Measurements from ENCODE around the gene SLC16A8.

Gene SLC16A8

DNA sequence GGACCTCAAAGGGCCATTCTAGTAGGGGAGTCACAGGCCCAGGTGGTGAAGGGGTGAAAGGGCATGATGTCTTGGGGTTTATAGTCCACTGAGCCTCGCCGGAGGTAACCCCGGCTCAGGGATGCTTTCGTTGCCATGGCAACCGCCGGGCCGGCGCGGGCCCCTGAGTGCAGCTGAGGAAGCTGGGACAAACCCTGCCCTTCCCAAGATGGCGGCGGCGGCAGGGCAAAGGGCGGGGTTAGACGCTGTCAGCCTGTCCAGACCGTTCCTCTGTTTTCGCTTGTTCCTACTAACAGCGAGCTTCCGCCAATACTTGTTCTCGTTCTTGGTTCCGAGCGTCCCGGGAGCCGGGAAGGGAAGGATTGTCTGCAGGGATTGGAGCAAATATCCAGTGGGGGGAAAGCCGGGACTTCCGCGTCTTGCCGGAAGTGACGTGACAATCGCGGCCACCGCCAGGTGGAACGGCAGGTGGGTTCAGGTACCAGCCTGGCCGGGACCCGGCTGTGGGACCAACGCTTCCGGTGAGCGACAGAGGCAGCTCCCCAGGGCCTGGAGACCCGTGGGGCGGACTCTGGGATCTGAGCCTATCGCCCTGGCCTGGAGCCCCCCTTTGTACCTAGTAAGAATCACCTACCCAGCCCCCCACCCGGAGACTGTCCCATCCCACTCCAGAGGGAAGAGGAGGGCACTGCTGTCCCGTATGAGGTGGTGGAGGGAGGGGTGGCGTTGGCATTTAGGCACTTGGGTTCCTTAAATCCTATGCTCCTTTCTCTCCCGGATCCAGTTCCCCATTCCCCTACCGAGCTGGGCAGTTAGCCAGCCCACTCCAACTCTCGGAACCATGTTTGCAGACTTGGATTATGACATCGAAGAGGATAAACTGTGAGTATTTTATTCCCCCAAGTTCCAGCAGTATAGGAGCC is 26.8 kb downstream of the SLC16A8 start, which contains the start of gene PICK1 (continued):
- no peak for TF ChIP-seq TSHZ1 (tag by site-specific recombination; IDR thresholded peaks at IDR 0.05; ENCODE audit: borderline replicate concordance)
- peak; percentile 81 for TF ChIP-seq ZBTB17 (tag by site-specific recombination; IDR thresholded peaks at IDR 0.05)
- TF ChIP-seq GFI1B (tag by site-specific recombination; IDR thresholded peaks at IDR 0.05): no peak
- TF ChIP-seq ZNF155 (tag by site-specific recombination; IDR thresholded peaks at IDR 0.05): no peak
- no peak for TF ChIP-seq ZNF324 (tag by site-specific recombination; IDR thresholded peaks at IDR 0.05)
- TF ChIP-seq ZBTB21 (tag by site-specific recombination; IDR thresholded peaks at IDR 0.05): peak; percentile 74
- no peak for TF ChIP-seq ZNF544 (tag by site-specific recombination; IDR thresholded peaks at IDR 0.05)
- peak; percentile 60; the same call in 1 of the 2 replicates for TF ChIP-seq ZBTB48 (tag by site-specific recombination; IDR thresholded peaks at IDR 0.05)
- TF ChIP-seq, protein P1, sequence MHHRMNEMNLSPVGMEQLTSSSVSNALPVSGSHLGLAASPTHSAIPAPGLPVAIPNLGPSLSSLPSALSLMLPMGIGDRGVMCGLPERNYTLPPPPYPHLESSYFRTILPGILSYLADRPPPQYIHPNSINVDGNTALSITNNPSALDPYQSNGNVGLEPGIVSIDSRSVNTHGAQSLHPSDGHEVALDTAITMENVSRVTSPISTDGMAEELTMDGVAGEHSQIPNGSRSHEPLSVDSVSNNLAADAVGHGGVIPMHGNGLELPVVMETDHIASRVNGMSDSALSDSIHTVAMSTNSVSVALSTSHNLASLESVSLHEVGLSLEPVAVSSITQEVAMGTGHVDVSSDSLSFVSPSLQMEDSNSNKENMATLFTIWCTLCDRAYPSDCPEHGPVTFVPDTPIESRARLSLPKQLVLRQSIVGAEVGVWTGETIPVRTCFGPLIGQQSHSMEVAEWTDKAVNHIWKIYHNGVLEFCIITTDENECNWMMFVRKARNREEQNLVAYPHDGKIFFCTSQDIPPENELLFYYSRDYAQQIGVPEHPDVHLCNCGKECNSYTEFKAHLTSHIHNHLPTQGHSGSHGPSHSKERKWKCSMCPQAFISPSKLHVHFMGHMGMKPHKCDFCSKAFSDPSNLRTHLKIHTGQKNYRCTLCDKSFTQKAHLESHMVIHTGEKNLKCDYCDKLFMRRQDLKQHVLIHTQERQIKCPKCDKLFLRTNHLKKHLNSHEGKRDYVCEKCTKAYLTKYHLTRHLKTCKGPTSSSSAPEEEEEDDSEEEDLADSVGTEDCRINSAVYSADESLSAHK (tag by site-specific recombination; IDR thresholded peaks at IDR 0.05): no peak
- 0 out of 2 replicates have a peak, but pooled peaks have one; percentile 39 for TF ChIP-seq ZNF24 (tag by site-specific recombination; IDR thresholded peaks at IDR 0.05)
- 0 out of 2 replicates have a peak, but pooled peaks have one; percentile 21 for TF ChIP-seq ZNF2 (tag by site-specific recombination; IDR thresholded peaks at IDR 0.05)
- no peak for TF ChIP-seq ZSCAN16 (tag by site-specific recombination; IDR thresholded peaks at IDR 0.05)
- no peak for TF ChIP-seq ZNF214 (tag by site-specific recombination; IDR thresholded peaks at IDR 0.05; ENCODE audit: borderline replicate concordance)
- peak; percentile 69 for TF ChIP-seq PATZ1 (tag by site-specific recombination; IDR thresholded peaks at IDR 0.05)
- TF ChIP-seq, protein P2, sequence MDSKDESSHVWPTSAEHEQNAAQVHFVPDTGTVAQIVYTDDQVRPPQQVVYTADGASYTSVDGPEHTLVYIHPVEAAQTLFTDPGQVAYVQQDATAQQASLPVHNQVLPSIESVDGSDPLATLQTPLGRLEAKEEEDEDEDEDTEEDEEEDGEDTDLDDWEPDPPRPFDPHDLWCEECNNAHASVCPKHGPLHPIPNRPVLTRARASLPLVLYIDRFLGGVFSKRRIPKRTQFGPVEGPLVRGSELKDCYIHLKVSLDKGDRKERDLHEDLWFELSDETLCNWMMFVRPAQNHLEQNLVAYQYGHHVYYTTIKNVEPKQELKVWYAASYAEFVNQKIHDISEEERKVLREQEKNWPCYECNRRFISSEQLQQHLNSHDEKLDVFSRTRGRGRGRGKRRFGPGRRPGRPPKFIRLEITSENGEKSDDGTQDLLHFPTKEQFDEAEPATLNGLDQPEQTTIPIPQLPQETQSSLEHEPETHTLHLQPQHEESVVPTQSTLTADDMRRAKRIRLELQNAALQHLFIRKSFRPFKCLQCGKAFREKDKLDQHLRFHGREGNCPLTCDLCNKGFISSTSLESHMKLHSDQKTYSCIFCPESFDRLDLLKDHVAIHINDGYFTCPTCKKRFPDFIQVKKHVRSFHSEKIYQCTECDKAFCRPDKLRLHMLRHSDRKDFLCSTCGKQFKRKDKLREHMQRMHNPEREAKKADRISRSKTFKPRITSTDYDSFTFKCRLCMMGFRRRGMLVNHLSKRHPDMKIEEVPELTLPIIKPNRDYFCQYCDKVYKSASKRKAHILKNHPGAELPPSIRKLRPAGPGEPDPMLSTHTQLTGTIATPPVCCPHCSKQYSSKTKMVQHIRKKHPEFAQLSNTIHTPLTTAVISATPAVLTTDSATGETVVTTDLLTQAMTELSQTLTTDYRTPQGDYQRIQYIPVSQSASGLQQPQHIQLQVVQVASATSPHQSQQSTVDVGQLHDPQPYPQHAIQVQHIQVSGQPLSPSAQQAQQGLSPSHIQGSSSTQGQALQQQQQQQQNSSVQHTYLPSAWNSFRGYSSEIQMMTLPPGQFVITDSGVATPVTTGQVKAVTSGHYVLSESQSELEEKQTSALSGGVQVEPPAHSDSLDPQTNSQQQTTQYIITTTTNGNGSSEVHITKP (tag by site-specific recombination; IDR thresholded peaks at IDR 0.05): peak; percentile 91
- no peak for TF ChIP-seq ZNF221 (tag by site-specific recombination; IDR thresholded peaks at IDR 0.05; ENCODE audit: borderline replicate concordance)
- no peak for TF ChIP-seq BCL11B (tag by site-specific recombination; IDR thresholded peaks at IDR 0.05; ENCODE audit: low read depth)
- TF ChIP-seq ZNF785 (tag by site-specific recombination; IDR thresholded peaks at IDR 0.05): no peak
- no peak for TF ChIP-seq ZNF768 (tag by site-specific recombination; IDR thresholded peaks at IDR 0.05)
- TF ChIP-seq ELK4 (IDR thresholded peaks at IDR 0.05; ENCODE audit: borderline replicate concordance, low read depth, low read length): peak; percentile 14; the same call in 1 of the 2 replicates
- no peak for TF ChIP-seq ZNF26 (tag by site-specific recombination; IDR thresholded peaks at IDR 0.05)
- no peak for TF ChIP-seq ZNF133 (tag by site-specific recombination; IDR thresholded peaks at IDR 0.05)
- TF ChIP-seq ZNF10 (tag by site-specific recombination; IDR thresholded peaks at IDR 0.05): no peak
- TF ChIP-seq TCF7L2 (IDR thresholded peaks at IDR 0.05; ENCODE audit: borderline replicate concordance, low read depth, low read length): 0 out of 2 replicates have a peak, but pooled peaks have one; percentile 43

All from HEK293 (cell line).